Breast epithelium (tissue), 3 donors: ENCODE measurements around the gene ZNF664.

Experiments
- POLR2A ChIP-seq: fragments of 450-650 bp; IDR thresholded peaks from one replicate; pipeline ENCODE4 v1.6.1; 2016; ENCODE audit warnings: antibody characterized with exemption, mild to moderate bottlenecking, moderate library complexity
- TF ChIP-seq, protein P1 (sequence below), 3 donors: fragments of 450-650 bp; IDR thresholded peaks; one replicate each; pipeline ENCODE4 v1.5.1; 2016 to 2017; ENCODE audit warnings: antibody characterized with exemption in 3 of 3, mild to moderate bottlenecking in 3 of 3, moderate library complexity in 3 of 3

DNA sequence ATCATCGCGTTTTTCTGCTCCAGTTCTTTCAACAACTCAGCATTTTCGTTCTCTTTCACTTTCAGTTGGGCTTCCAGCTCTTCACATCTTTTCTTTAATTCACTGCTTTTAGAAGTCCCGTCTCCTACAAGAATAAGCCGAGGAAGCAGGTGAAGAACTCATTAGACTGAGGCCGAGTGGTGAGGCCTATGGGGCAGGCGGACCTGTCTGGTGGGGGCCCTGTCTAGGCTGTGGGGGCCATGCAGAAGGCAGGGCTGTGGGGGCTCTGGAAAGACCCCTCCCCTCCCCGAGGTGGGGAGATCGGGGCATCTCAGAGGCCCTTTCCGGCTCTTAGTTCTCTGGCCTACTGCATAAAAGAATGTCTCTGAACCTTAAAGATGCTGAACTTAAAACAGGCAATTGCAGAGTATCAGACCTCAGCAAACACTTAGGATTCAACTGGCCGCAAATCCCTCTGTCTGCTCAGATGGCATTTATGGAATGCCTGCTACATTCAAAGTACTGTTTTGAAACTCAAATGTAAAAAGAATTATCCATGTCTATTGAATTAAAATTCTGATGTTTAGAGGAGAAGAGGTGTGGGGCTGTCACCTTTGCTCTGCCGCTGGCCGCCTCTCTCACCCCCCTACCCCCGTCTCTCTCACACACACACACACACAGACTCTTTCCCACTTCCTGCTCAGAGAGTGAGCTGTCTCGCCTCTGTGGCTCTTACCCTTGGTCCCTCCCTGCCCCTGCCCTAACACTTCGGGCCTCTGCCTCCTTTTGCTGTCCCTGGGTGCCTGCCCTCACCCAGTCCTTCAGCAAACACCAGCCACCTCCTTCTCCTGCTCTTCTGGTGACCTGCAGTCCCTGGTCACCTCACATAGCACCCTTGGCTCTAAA lies 35.1 kb upstream of the ZNF664 start:
- TF ChIP-seq, protein P1, sequence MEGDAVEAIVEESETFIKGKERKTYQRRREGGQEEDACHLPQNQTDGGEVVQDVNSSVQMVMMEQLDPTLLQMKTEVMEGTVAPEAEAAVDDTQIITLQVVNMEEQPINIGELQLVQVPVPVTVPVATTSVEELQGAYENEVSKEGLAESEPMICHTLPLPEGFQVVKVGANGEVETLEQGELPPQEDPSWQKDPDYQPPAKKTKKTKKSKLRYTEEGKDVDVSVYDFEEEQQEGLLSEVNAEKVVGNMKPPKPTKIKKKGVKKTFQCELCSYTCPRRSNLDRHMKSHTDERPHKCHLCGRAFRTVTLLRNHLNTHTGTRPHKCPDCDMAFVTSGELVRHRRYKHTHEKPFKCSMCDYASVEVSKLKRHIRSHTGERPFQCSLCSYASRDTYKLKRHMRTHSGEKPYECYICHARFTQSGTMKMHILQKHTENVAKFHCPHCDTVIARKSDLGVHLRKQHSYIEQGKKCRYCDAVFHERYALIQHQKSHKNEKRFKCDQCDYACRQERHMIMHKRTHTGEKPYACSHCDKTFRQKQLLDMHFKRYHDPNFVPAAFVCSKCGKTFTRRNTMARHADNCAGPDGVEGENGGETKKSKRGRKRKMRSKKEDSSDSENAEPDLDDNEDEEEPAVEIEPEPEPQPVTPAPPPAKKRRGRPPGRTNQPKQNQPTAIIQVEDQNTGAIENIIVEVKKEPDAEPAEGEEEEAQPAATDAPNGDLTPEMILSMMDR (IDR thresholded peaks at IDR 0.05): no peak
- no peak for TF ChIP-seq POLR2A
